Activated T-helper 1 cell treated with anti-CD3 and anti-CD28 coated beads, Interleukin-12 subunit alpha, Interleukin-12 subunit beta, Interleukin-2, Interleukin-4 antibody, amounts not matched to agents 30 ng/mL and 10 ng/mL and 1 ng/mL, durations not matched to agents 14 hours and 24 hours and 36 hours (primary cell): Measurements from ENCODE around the gene UGT1A4. TPM values are rescaled to one million over a fixed set of nuclear protein-coding genes. Genes with fewer than 3 reads are reported as not detected.
"Not testable (repeated sequence)": the region's sequence is repeated elsewhere in the genome, so short reads cannot be mapped to it uniquely, and the experiment has no call there.

ENCODE experiments used
- DNase-seq: peaks from one replicate; pipeline ENCODE4 v3.0.0; 2021; ENCODE audit warnings: low spot score
- H3K27ac Mint-ChIP-seq: one replicate; pipeline ENCODE4 v1.8.0; 2021; ENCODE audit warnings: mild to moderate bottlenecking, mixed read lengths
- H3K27me3 Mint-ChIP-seq: one replicate; pipeline ENCODE4 v1.8.0; 2022; ENCODE audit warnings: mild to moderate bottlenecking, moderate library complexity, mixed read lengths; ENCODE audit not compliant: insufficient read depth
- H3K36me3 Mint-ChIP-seq: one replicate; pipeline ENCODE4 v1.8.0; 2021; ENCODE audit warnings: low read depth, mixed read lengths
- H3K4me1 Mint-ChIP-seq: one replicate; pipeline ENCODE4 v1.8.0; 2021; ENCODE audit warnings: low read depth, mixed read lengths
- H3K4me3 Mint-ChIP-seq: one replicate; pipeline ENCODE4 v1.8.0; 2021; ENCODE audit warnings: mild to moderate bottlenecking, moderate library complexity, mixed read lengths
- H3K9me3 Mint-ChIP-seq: one replicate; pipeline ENCODE4 v1.8.0; 2021; ENCODE audit warnings: mixed read lengths
- intact Hi-C: fragments of 100-400 bp; cut with micrococcal nuclease; formaldehyde crosslinking; loops from one replicate; pipeline ENCODE4 v1.15.1; 2024
- total RNA-seq: library from RNA; stranded (reverse); gene quantifications from 2 replicates; pipeline ENCODE4 v1.2.3, GENCODE V29; 2022

UGT1A4 gene
- total RNA-seq, 1 donor from 2014 or later = not detected

- intact Hi-C loops = no loop called here
- H3K27ac Mint-ChIP-seq = no peak overlapping the region
- no peak for DNase-seq
Observed at GRCh38 chr2:233689031-233689430, 29.5 kb upstream of the UGT1A4 start.

DNA sequence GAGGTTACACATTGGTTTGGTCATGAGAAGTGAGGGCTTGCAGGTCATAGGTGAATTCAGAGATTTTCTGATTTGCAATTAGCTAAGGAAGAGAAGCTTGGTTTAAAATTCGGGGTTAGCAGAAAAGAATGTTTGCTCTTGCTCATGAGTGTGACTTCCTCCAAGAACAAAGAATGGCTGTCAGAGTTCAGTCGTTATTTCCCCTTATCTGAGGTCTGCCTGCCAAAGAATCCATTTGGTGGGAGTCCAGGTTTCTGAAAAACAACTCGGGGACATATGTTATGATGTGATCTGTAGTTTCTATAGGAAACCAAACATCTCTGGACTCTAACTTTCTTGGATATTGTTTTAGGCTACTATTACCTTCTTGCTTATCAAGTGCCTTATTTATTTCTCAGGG lies 29.0 kb upstream of the UGT1A4 start:
- H3K9me3 Mint-ChIP-seq = no peaks in the 10 kb centered on the region
- no peak for DNase-seq
- H3K36me3 Mint-ChIP-seq = no peaks in the 10 kb centered on the region
- H3K4me3 Mint-ChIP-seq = no peak overlapping the region
- H3K27me3 Mint-ChIP-seq = peaks cover 13% of the 10 kb centered on the region
- H3K27ac Mint-ChIP-seq = no peak overlapping the region
- H3K4me1 Mint-ChIP-seq = no peaks in the 10 kb centered on the region
- intact Hi-C loops = no loop called here

More at GRCh38 chr2:233689031-233689430, 29.5 kb upstream of the UGT1A4 start:
- no peaks in the 10 kb centered on the region for H3K4me1 Mint-ChIP-seq
- no peaks in the 10 kb centered on the region for H3K9me3 Mint-ChIP-seq
- H3K27me3 Mint-ChIP-seq = peaks cover 13% of the 10 kb centered on the region
- no peaks in the 10 kb centered on the region for H3K36me3 Mint-ChIP-seq
- H3K4me3 Mint-ChIP-seq = no peak overlapping the region

DNA sequence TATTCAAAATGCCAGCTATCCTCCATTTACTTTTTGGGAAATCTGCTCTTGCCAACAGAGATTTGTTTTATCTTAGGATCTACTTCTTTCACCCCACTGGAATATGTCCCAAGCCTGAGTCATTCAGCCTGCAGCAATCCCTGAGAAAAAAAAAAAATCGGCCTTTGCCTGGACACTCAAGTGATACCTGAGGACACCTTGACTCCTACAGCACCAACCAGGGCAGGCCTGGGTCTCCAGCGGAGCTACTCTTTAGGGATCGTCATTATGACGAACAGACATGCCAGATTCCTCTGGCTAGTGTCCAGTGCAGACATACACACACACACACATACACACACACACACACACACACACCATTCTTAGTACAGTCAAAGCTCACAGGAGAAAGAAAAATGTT lies 28.1 kb upstream of the UGT1A4 start:
- no peaks in the 10 kb centered on the region for H3K9me3 Mint-ChIP-seq
- no peaks in the 10 kb centered on the region for H3K36me3 Mint-ChIP-seq
- no peaks in the 10 kb centered on the region for H3K4me1 Mint-ChIP-seq
- no peak for DNase-seq
- peaks cover 13% of the 10 kb centered on the region for H3K27me3 Mint-ChIP-seq
- intact Hi-C loops = no loop called here
- H3K27ac Mint-ChIP-seq = no peak overlapping the region
- H3K4me3 Mint-ChIP-seq = no peak overlapping the region

GRCh38 chr2:233691443-233692433 lies 26.8 kb upstream of the UGT1A4 start:
- Mint-ChIP-seq H3K36me3 (no peaks in the 10 kb centered on the region), H3K27ac (no peak overlapping the region), H3K4me3 (no peak overlapping the region), H3K4me1 (no peaks in the 10 kb centered on the region), H3K27me3 (peaks cover 12% of the 10 kb centered on the region), H3K9me3 (no peaks in the 10 kb centered on the region)
- intact Hi-C loops = no loop called here
- no peak for DNase-seq

- intact Hi-C loops = no loop called here
- H3K27ac Mint-ChIP-seq = no peak within 1 kb of the TSS
- H3K27me3 Mint-ChIP-seq = peaks cover 13% of the 10 kb centered on the region
- no peaks in the 10 kb centered on the region for H3K9me3 Mint-ChIP-seq
- no peak for DNase-seq
- no peaks in the 10 kb centered on the region for H3K4me1 Mint-ChIP-seq
- H3K4me3 Mint-ChIP-seq = no peak within 1 kb of the TSS
- peaks cover 1% of the 10 kb centered on the region for H3K36me3 Mint-ChIP-seq
Observed at GRCh38 chr2:233692648-233693047, 25.9 kb upstream of the UGT1A4 start, which contains the start of gene UGT1A6. UGT1A6 (plus strand) TSS chr2:233692890; CDS start chr2:233693005, 115 bp downstream.

DNA sequence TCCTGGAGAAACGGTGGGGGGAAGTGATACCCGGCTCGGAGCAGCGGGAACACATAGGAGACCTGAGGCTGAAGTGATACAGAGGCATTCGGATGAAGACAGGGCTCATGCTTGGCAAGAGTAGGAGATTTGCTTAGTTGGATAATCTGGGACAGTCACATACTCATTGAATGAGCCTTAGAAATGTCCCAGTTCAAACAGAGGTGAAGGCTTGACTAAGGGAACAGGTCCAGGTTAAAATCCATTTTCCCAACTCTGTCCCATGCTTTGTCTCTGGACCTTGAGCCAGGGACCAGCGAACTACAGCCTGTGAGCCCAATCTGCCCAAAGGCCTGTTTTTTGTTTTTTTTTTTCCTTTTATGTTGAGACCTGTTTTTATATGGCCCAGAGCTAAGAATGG lies 24.6 kb upstream of the UGT1A4 start:
- peaks cover 11% of the 10 kb centered on the region for H3K27me3 Mint-ChIP-seq
- no peak for DNase-seq
- intact Hi-C loops = no loop called here
- peaks cover 1% of the 10 kb centered on the region for H3K36me3 Mint-ChIP-seq
- H3K4me1 Mint-ChIP-seq = no peaks in the 10 kb centered on the region
- H3K4me3 Mint-ChIP-seq = no peak overlapping the region
- no peak overlapping the region for H3K27ac Mint-ChIP-seq
- no peaks in the 10 kb centered on the region for H3K9me3 Mint-ChIP-seq

- intact Hi-C loops = no loop called here
Observed at GRCh38 chr2:233698740-233699139, 19.8 kb upstream of the UGT1A4 start.

DNA sequence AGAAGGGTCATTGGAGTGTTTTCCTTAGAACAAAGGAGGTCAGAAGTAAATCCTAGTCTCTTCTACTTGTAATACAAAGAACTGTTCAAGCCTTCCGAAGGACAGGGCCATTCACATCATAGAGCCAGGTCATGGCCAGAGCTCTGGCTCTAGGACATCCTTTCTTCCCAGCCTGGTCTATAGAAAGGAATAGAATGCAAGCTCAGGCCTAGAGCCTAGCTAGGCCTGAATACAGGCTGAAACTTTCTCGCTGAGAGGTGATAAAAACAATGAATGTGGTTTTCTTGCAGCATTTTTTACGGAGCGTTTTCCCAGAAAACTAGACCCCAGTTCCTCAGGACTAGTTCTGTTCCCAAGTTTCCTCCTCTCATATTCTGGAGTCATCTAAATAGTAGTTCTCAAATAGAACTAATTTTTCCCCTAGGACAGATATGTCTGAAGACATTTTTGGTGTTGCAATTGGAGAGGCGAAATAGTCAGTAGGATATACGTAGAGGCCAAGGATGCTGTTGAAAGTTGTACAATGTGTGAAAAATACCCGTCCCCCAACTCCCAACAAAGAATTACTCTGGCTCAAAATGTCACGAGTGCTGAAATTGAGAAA lies 19.0 kb upstream of the UGT1A4 start:
- no peak for DNase-seq
- H3K4me1 Mint-ChIP-seq = no peaks in the 10 kb centered on the region
- peaks cover 1% of the 10 kb centered on the region for H3K36me3 Mint-ChIP-seq
- no peak overlapping the region for H3K27ac Mint-ChIP-seq
- peaks cover 6% of the 10 kb centered on the region for H3K27me3 Mint-ChIP-seq
- H3K9me3 Mint-ChIP-seq = no peaks in the 10 kb centered on the region
- no peak overlapping the region for H3K4me3 Mint-ChIP-seq
- intact Hi-C loops = no loop called here

More at GRCh38 chr2:233698740-233699139, 19.8 kb upstream of the UGT1A4 start:
- Mint-ChIP-seq H3K36me3 (peaks cover 1% of the 10 kb centered on the region), H3K4me3 (no peak overlapping the region), H3K9me3 (no peaks in the 10 kb centered on the region), H3K27me3 (peaks cover 5% of the 10 kb centered on the region), H3K27ac (no peak overlapping the region), H3K4me1 (no peaks in the 10 kb centered on the region)
- no peak for DNase-seq

DNA sequence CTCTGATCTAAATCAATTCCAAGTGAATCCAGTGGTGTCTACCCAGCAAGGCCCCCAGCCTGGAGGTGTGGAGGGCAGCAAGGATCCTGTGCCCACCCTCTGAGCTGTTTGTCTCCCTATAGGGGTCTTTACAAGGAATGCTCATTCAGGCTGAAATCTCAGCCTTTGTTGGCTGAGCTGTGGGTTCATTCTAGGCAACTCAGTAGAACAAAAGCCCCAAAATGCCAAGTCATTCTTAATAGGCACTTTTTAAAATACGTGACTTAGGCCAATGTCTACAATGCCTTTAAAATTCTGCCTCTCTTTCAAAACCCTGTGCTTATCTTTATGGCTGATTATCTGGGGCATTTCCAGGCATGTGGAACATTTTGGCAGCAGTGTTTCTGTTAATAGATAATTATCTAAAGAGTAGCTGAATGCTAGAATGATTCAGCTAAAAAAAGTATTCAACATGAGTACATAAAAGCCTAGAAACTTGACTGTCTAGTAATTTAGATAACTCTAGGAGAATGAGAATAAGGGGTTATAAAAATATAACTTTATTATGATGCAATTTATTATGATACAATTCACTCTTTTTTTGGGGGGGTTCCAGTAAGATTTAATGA lies 18.4 kb upstream of the UGT1A4 start:
- Mint-ChIP-seq H3K4me1 (no peaks in the 10 kb centered on the region), H3K36me3 (peaks cover 1% of the 10 kb centered on the region), H3K9me3 (no peaks in the 10 kb centered on the region), H3K27me3 (peaks cover 7% of the 10 kb centered on the region), H3K27ac (no peak overlapping the region), H3K4me3 (no peak overlapping the region)
- DNase-seq = no peak
- intact Hi-C loops = no loop called here

DNA sequence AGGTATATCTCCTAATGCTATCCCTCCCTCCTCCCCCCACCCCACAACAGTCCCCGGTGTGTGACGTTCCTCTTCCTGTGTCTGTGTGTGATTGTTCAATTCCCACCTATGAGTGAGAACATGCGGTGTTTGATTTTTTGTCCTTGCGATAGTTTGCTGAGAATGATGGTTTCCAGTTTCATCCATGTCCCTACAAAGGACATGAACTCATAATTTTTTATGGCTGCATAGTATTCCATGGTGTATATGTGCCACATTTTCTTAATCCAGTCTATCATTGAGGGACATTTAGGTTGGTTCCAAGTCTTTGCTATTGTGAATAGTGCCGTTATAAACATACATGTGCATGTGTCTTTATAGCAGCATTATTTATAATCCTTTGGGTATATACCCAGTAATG lies 17.7 kb upstream of the UGT1A4 start:
- H3K4me1 Mint-ChIP-seq, H3K27ac Mint-ChIP-seq, H3K36me3 Mint-ChIP-seq, H3K9me3 Mint-ChIP-seq, intact Hi-C loops, H3K27me3 Mint-ChIP-seq, DNase-seq, H3K4me3 Mint-ChIP-seq: not testable (repeated sequence)

- no peak for DNase-seq
- peaks cover 1% of the 10 kb centered on the region for H3K36me3 Mint-ChIP-seq
- intact Hi-C loops = no loop called here
- H3K4me3 Mint-ChIP-seq = no peak overlapping the region
- H3K4me1 Mint-ChIP-seq = no peaks in the 10 kb centered on the region
- no peak overlapping the region for H3K27ac Mint-ChIP-seq
- H3K9me3 Mint-ChIP-seq = no peaks in the 10 kb centered on the region
- H3K27me3 Mint-ChIP-seq = peaks cover 5% of the 10 kb centered on the region
Observed at GRCh38 chr2:233702238-233702637, 16.3 kb upstream of the UGT1A4 start.

- H3K27me3 Mint-ChIP-seq = peaks cover 7% of the 10 kb centered on the region
- DNase-seq = no peak
- intact Hi-C loops = no loop called here
- H3K4me3 Mint-ChIP-seq = no peak overlapping the region
- no peaks in the 10 kb centered on the region for H3K9me3 Mint-ChIP-seq
- H3K36me3 Mint-ChIP-seq = no peaks in the 10 kb centered on the region
- no peaks in the 10 kb centered on the region for H3K4me1 Mint-ChIP-seq
- no peak overlapping the region for H3K27ac Mint-ChIP-seq
Observed at GRCh38 chr2:233705911-233706506, 12.5 kb upstream of the UGT1A4 start.
